H1 (cell line): Measurements from ENCODE around the gene PATL2.

ENCODE experiments used
- CBX8 ChIP-seq: fragments of 300-800, 300-1000 bp; sonication (generic); IDR thresholded peaks from 2 replicates; pipeline ENCODE4 v1.7.1; 2016; ENCODE audit warnings: low read depth, low read length, borderline replicate concordance
- CHD2 ChIP-seq: IDR thresholded peaks from 2 replicates; pipeline ENCODE4 v1.6.1; 2012; ENCODE audit warnings: low read length, improper control_type of control experiment
- EP300 ChIP-seq, 2 experiments: IDR thresholded peaks; 1 replicate in 1 of 2; 2 replicates in 1 of 2; pipeline ENCODE4 v1.6.1; 2011 to 2012; ENCODE audit warnings: low read depth in 2 of 2, low read length in 2 of 2, mild to moderate bottlenecking in 2 of 2, borderline replicate concordance in 1 of 2, inconsistent platforms in 1 of 2, moderate library complexity in 1 of 2
- EZH2 ChIP-seq: fragments of 200-600 bp; sonication (generic); IDR thresholded peaks from 2 replicates; pipeline ENCODE4 v1.7.1; 2012; ENCODE audit warnings: low read depth, mild to moderate bottlenecking, moderate library complexity, low read length, inconsistent platforms; ENCODE audit not compliant: severe bottlenecking
- FOSL1 ChIP-seq: IDR thresholded peaks from 2 replicates; pipeline ENCODE4 v1.6.1; 2011; ENCODE audit warnings: mild to moderate bottlenecking, low read depth, low read length, moderate library complexity; ENCODE audit not compliant: insufficient read depth
- SIX5 ChIP-seq: IDR thresholded peaks from 2 replicates; pipeline ENCODE4 v1.6.1; 2011; ENCODE audit warnings: mild to moderate bottlenecking, low read depth, low read length
- SUZ12 ChIP-seq: fragments of 200-600 bp; sonication (generic); IDR thresholded peaks from 2 replicates; pipeline ENCODE4 v1.6.1; 2012; ENCODE audit warnings: mild to moderate bottlenecking, inconsistent platforms, low read length, moderate library complexity, mixed read lengths
- TAF1 ChIP-seq: IDR thresholded peaks from 2 replicates; pipeline ENCODE4 v1.6.1; 2011; ENCODE audit warnings: mild to moderate bottlenecking, low read depth, low read length
- YY1 ChIP-seq: IDR thresholded peaks from 2 replicates; pipeline ENCODE4 v1.6.1; 2011; ENCODE audit warnings: low read depth, mild to moderate bottlenecking, low read length
- TF ChIP-seq, protein P1 (sequence below): IDR thresholded peaks from 2 replicates; pipeline ENCODE4 v1.6.1; 2011; ENCODE audit warnings: low read length, improper control_type of control experiment
- TF ChIP-seq, protein P2 (sequence below), 3 experiments: IDR thresholded peaks; 1 replicate in 2 of 3; 2 replicates in 1 of 3; pipeline versions ENCODE4 v1.5.1 to v1.6.1; 2011; ENCODE audit warnings: low read length in 3 of 3, mild to moderate bottlenecking in 3 of 3, inconsistent platforms in 2 of 3, low read depth in 1 of 3, moderate library complexity in 1 of 3; ENCODE audit not compliant: insufficient read depth in 1 of 3; ENCODE audit errors: control extremely low read depth in 1 of 3
- TF ChIP-seq, protein P3 (sequence below): IDR thresholded peaks from 2 replicates; pipeline ENCODE4 v1.6.1; 2012; ENCODE audit warnings: inconsistent platforms
- TF ChIP-seq, protein P4 (sequence below): IDR thresholded peaks from 2 replicates; pipeline ENCODE4 v1.6.1; 2011; ENCODE audit warnings: low read depth, mild to moderate bottlenecking, low read length; ENCODE audit not compliant: insufficient read depth

DNA sequence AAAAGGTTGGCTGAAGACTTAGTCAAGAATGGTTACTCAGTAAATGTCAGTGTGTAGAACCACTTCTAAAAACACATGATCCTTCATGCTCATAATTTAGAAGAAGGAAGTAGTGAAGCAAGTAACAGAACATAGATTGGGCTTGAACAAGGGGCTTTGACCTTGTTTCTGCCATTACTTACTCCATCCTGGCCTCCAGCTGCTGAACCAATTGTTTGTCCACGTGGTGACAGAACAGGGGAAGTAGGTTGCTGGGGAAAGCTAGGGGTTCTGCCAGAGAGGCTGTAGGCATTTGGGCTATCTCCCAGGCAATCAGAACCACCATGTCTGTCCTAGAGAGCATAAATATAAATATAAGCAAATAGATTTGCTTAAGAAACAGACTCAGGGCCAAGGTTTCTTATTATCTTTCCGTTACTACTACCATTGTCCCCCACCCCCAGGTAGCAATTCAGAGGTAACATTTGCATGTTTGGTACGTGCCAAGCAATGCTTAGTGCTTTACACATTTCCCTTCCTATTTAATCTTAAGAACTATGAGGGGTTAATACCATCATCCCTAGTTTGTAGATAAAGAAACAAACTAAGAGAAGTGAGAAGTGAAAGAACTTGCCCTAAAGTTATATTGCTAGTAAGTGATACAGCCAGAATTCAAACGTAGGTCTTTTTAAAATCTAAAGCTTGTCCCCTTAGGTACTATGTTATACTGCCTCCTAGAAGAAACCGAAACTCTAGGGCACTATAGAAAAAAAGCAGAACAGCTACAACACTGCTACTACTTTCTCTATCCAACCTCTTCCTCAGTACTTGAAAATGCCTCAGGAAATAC is 44.7 kb downstream of the PATL2 start:
- TF ChIP-seq, protein P1, sequence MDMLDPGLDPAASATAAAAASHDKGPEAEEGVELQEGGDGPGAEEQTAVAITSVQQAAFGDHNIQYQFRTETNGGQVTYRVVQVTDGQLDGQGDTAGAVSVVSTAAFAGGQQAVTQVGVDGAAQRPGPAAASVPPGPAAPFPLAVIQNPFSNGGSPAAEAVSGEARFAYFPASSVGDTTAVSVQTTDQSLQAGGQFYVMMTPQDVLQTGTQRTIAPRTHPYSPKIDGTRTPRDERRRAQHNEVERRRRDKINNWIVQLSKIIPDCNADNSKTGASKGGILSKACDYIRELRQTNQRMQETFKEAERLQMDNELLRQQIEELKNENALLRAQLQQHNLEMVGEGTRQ, result no peak
- TF ChIP-seq CBX8 (no peak), TAF1 (no peak), YY1 (no peak), EP300 (IDR thresholded peaks at IDR 0.05; ENCODE audit: borderline replicate concordance in 1 of 2, low read depth in 2 of 2, low read length in 2 of 2) (no peak), FOSL1 (no peak), SIX5 (no peak), SUZ12 (no peak), CHD2 (no peak), EZH2 (no peak)
- TF ChIP-seq, protein P2, sequence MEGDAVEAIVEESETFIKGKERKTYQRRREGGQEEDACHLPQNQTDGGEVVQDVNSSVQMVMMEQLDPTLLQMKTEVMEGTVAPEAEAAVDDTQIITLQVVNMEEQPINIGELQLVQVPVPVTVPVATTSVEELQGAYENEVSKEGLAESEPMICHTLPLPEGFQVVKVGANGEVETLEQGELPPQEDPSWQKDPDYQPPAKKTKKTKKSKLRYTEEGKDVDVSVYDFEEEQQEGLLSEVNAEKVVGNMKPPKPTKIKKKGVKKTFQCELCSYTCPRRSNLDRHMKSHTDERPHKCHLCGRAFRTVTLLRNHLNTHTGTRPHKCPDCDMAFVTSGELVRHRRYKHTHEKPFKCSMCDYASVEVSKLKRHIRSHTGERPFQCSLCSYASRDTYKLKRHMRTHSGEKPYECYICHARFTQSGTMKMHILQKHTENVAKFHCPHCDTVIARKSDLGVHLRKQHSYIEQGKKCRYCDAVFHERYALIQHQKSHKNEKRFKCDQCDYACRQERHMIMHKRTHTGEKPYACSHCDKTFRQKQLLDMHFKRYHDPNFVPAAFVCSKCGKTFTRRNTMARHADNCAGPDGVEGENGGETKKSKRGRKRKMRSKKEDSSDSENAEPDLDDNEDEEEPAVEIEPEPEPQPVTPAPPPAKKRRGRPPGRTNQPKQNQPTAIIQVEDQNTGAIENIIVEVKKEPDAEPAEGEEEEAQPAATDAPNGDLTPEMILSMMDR (IDR thresholded peaks at IDR 0.05; ENCODE audit: control extremely low read depth in 1 of 3, insufficient read depth in 1 of 3, low read depth in 1 of 3, low read length in 3 of 3), result no peak
- TF ChIP-seq, protein P3, sequence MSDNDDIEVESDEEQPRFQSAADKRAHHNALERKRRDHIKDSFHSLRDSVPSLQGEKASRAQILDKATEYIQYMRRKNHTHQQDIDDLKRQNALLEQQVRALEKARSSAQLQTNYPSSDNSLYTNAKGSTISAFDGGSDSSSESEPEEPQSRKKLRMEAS, result no peak
- TF ChIP-seq, protein P4, sequence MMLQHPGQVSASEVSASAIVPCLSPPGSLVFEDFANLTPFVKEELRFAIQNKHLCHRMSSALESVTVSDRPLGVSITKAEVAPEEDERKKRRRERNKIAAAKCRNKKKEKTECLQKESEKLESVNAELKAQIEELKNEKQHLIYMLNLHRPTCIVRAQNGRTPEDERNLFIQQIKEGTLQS, result no peak
